Loucy (cell line): ENCODE measurements around the gene ILKAP.

Experiments used
- CTCF ChIP-seq: fragments of 200-600 bp; sonication (generic); conservative IDR thresholded peaks from 2 replicates; pipeline ENCODE4 v1.5.1; 2014; ENCODE audit warnings: mild to moderate bottlenecking, antibody characterized with exemption, low read length
- EZH2phosphoT487 ChIP-seq: fragments of 200-600 bp; IDR thresholded peaks from 2 replicates; pipeline ENCODE4 v1.6.1; 2018; ENCODE audit warnings: antibody characterized with exemption, mild to moderate bottlenecking, moderate library complexity, borderline replicate concordance

- TF ChIP-seq CTCF (no peak), EZH2phosphoT487 (no peak)
Measured at GRCh38 chr2:238220274-238220891, 16.9 kb upstream of the ILKAP start.
